Measurements from ENCODE around the gene SLC7A1.

GRCh38 chr13:29551214-29551613 is 44.3 kb downstream of the SLC7A1 start:
- TF ChIP-seq, protein P1, sequence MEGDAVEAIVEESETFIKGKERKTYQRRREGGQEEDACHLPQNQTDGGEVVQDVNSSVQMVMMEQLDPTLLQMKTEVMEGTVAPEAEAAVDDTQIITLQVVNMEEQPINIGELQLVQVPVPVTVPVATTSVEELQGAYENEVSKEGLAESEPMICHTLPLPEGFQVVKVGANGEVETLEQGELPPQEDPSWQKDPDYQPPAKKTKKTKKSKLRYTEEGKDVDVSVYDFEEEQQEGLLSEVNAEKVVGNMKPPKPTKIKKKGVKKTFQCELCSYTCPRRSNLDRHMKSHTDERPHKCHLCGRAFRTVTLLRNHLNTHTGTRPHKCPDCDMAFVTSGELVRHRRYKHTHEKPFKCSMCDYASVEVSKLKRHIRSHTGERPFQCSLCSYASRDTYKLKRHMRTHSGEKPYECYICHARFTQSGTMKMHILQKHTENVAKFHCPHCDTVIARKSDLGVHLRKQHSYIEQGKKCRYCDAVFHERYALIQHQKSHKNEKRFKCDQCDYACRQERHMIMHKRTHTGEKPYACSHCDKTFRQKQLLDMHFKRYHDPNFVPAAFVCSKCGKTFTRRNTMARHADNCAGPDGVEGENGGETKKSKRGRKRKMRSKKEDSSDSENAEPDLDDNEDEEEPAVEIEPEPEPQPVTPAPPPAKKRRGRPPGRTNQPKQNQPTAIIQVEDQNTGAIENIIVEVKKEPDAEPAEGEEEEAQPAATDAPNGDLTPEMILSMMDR (IDR thresholded peaks at IDR 0.05): no peak
- TF ChIP-seq POLR2A (IDR thresholded peaks at IDR 0.05) (no peak), POLR2AphosphoS5 (IDR thresholded peaks at IDR 0.05) (no peak)
